Hepatocyte (in vitro differentiated cells): ENCODE data around the gene TLNRD1. TPM values are rescaled to one million over a fixed set of nuclear protein-coding genes. Genes with fewer than 3 reads are reported as not detected.
A peak's percentile ranks its signal among the peaks of the same experiment; 100 is the strongest.

Experiments used
- DNase-seq: peaks from one replicate; pipeline ENCODE4 v3.0.0-alpha.2; 2016; ENCODE audit warnings: low spot score
- H2AFZ ChIP-seq: fragments of 200-600 bp; sonication (generic); 2 replicates; pipeline ENCODE4 v1.6.0; 2016; ENCODE audit warnings: antibody characterized with exemption, mild to moderate bottlenecking
- H3K27ac ChIP-seq: fragments of 200-600 bp; sonication (generic); 2 replicates; pipeline ENCODE4 v1.5.1; 2016; ENCODE audit warnings: mild to moderate bottlenecking
- H3K27me3 ChIP-seq: fragments of 200-600 bp; sonication (generic); 2 replicates; pipeline ENCODE4 v1.6.1; 2016
- H3K36me3 ChIP-seq: fragments of 200-600 bp; sonication (generic); replicated peaks from 2 replicates; pipeline ENCODE4 v1.5.1; 2016; ENCODE audit warnings: low read depth; ENCODE audit not compliant: insufficient read depth
- H3K4me1 ChIP-seq: fragments of 200-600 bp; sonication (generic); 2 replicates; pipeline ENCODE4 v1.5.1; 2016; ENCODE audit warnings: mild to moderate bottlenecking, moderate library complexity; ENCODE audit not compliant: insufficient read depth
- H3K4me2 ChIP-seq: fragments of 200-600 bp; sonication (generic); 2 replicates; pipeline ENCODE4 v1.6.0; 2016
- H3K4me3 ChIP-seq: fragments of 200-600 bp; sonication (generic); 2 replicates; pipeline ENCODE4 v1.5.1; 2016; ENCODE audit warnings: mild to moderate bottlenecking
- H3K79me2 ChIP-seq: fragments of 200-600 bp; sonication (generic); 2 replicates; pipeline ENCODE4 v1.6.0; 2017; ENCODE audit warnings: mild to moderate bottlenecking
- H3K9me2 ChIP-seq: fragments of 200-600 bp; sonication (generic); replicated peaks from 2 replicates; pipeline ENCODE4 v1.6.0; 2017; ENCODE audit warnings: mild to moderate bottlenecking; ENCODE audit not compliant: insufficient read depth
- H3K9me3 ChIP-seq: fragments of 200-600 bp; sonication (generic); 2 replicates; pipeline ENCODE4 v1.5.1; 2016; ENCODE audit warnings: low read depth, mild to moderate bottlenecking
- H4K20me1 ChIP-seq: fragments of 200-600 bp; sonication (generic); 2 replicates; pipeline ENCODE4 v1.6.0; 2016; ENCODE audit warnings: mild to moderate bottlenecking; ENCODE audit not compliant: insufficient read depth, poor library complexity, severe bottlenecking
- EZH2 ChIP-seq: fragments of 200-600 bp; sonication (generic); IDR thresholded peaks from 2 replicates; pipeline ENCODE4 v1.6.1; 2016; ENCODE audit warnings: antibody characterized with exemption, mild to moderate bottlenecking, borderline replicate concordance
- EZH2phosphoT487 ChIP-seq: fragments of 200-600 bp; sonication (generic); IDR thresholded peaks from one replicate; pipeline ENCODE4 v1.6.1; 2018; ENCODE audit warnings: antibody characterized with exemption, mild to moderate bottlenecking, low read depth, moderate library complexity; ENCODE audit not compliant: unreplicated experiment, severe bottlenecking
- WGBS: methylation state at CpG from one replicate; pipeline ENCODE4 v1.1.6; 2016; ENCODE audit warnings: low lambda C conversion rate; ENCODE audit errors: missing lambda C conversion rate; 5-methylcytosine and 5-hydroxymethylcytosine counted together
- polyA plus RNA-seq: library from polyadenylated mRNA; unstranded; fragments of >200 nt; fragmentation: Nextera tagmentation; extraction: Ambion mirVana; gene quantifications from 2 replicates; pipeline ENCODE4 v1.2.1, GENCODE V29; 2016
- total RNA-seq: library from RNA; depleted of rRNA; stranded (reverse); fragments of >200 nt; gene quantifications from 2 replicates; pipeline ENCODE4 v1.2.3, GENCODE V29; 2014
- TF ChIP-seq, protein P1 (sequence below): fragments of 200-600 bp; sonication (generic); IDR thresholded peaks from 2 replicates; pipeline ENCODE4 v1.5.1; 2016; ENCODE audit warnings: antibody characterized with exemption, mild to moderate bottlenecking; ENCODE audit not compliant: poor library complexity

The TLNRD1 gene
- total and polyA plus RNA-seq, 2 experiments from 2014 or later = 10.3 to 15.6 TPM

- H3K4me1 ChIP-seq = peaks cover 10% of the 10 kb centered on the region
- DNase-seq = no peak
- no peak overlapping the region for H3K4me3 ChIP-seq
- no peak overlapping the region for H3K27ac ChIP-seq
- H3K4me2 ChIP-seq = no peak overlapping the region
- no peaks in the 10 kb centered on the region for H3K27me3 ChIP-seq
- WGBS = 87% methylated on average over 5 of the region's 5 CpGs
- peaks cover 9% of the 10 kb centered on the region for H4K20me1 ChIP-seq
- no peak for TF ChIP-seq EZH2
- TF ChIP-seq, protein P1, sequence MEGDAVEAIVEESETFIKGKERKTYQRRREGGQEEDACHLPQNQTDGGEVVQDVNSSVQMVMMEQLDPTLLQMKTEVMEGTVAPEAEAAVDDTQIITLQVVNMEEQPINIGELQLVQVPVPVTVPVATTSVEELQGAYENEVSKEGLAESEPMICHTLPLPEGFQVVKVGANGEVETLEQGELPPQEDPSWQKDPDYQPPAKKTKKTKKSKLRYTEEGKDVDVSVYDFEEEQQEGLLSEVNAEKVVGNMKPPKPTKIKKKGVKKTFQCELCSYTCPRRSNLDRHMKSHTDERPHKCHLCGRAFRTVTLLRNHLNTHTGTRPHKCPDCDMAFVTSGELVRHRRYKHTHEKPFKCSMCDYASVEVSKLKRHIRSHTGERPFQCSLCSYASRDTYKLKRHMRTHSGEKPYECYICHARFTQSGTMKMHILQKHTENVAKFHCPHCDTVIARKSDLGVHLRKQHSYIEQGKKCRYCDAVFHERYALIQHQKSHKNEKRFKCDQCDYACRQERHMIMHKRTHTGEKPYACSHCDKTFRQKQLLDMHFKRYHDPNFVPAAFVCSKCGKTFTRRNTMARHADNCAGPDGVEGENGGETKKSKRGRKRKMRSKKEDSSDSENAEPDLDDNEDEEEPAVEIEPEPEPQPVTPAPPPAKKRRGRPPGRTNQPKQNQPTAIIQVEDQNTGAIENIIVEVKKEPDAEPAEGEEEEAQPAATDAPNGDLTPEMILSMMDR = no peak
- TF ChIP-seq EZH2phosphoT487 = no peak
- H3K9me2 ChIP-seq = no peaks in the 10 kb centered on the region
- no peak overlapping the region for H2AFZ ChIP-seq
- H3K36me3 ChIP-seq = no peaks in the 10 kb centered on the region
- no peaks in the 10 kb centered on the region for H3K9me3 ChIP-seq
- H3K79me2 ChIP-seq = peaks cover 31% of the 10 kb centered on the region
These were observed 9.3 kb upstream of the TLNRD1 start for GRCh38 chr15:80991421-80991820.

GRCh38 chr15:80992006-80992405 is 8.7 kb upstream of the TLNRD1 start:
- Histone ChIP-seq H2AFZ (no peak overlapping the region), H3K9me3 (no peaks in the 10 kb centered on the region), H4K20me1 (peaks cover 7% of the 10 kb centered on the region), H3K79me2 (peaks cover 25% of the 10 kb centered on the region), H3K4me3 (no peak overlapping the region), H3K36me3 (no peaks in the 10 kb centered on the region), H3K27me3 (no peaks in the 10 kb centered on the region), H3K4me2 (no peak overlapping the region), H3K4me1 (peaks cover 10% of the 10 kb centered on the region), H3K27ac (no peak overlapping the region), H3K9me2 (no peaks in the 10 kb centered on the region)
- DNase-seq = no peak
- TF ChIP-seq EZH2phosphoT487 = no peak
- TF ChIP-seq, protein P1 = no peak
- no peak for TF ChIP-seq EZH2
- WGBS = 95% methylated on average over 4 of the region's 4 CpGs

- DNase-seq = no peak
- TF ChIP-seq EZH2phosphoT487 (no peak), EZH2 (no peak)
- TF ChIP-seq, protein P1 = no peak
These were observed 8.3 kb upstream of the TLNRD1 start for GRCh38 chr15:80992441-80992840.

DNA sequence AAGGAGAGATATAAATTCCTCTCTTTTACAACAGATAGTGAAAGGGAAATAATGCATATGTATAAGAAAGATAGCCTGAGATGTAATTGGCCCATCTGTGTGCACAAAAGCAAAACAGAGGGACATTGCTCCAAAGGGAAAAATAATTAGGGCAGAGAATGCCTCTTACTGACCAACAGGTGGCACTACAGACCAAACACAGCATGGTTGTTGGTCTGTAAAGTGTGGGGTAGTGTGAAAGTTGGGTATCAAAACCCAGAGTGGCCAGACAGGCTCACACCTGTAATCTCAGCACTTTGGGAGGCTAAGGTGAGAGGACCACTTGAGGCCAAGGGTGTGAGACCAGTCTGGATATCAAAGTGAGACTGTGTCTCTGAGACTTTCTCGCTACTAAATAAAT is 4.5 kb upstream of the TLNRD1 start:
- H3K27me3 ChIP-seq = no peaks in the 10 kb centered on the region
- 90% methylated on average over 1 of the region's 1 CpG for WGBS
- no peaks in the 10 kb centered on the region for H4K20me1 ChIP-seq
- H2AFZ ChIP-seq = no peak overlapping the region
- no peaks in the 10 kb centered on the region for H3K9me2 ChIP-seq
- H3K36me3 ChIP-seq = no peaks in the 10 kb centered on the region
- no peaks in the 10 kb centered on the region for H3K9me3 ChIP-seq
- H3K27ac ChIP-seq = no peak overlapping the region
- no peak overlapping the region for H3K4me2 ChIP-seq
- TF ChIP-seq, protein P1 = peak; percentile 39
- no peak for TF ChIP-seq EZH2phosphoT487
- no peaks in the 10 kb centered on the region for H3K79me2 ChIP-seq
- DNase-seq = no peak
- no peaks in the 10 kb centered on the region for H3K4me1 ChIP-seq
- no peak overlapping the region for H3K4me3 ChIP-seq

More at GRCh38 chr15:80992441-80992840, 8.3 kb upstream of the TLNRD1 start:
- Histone ChIP-seq H3K4me3 (no peak overlapping the region), H3K36me3 (no peaks in the 10 kb centered on the region), H3K9me2 (no peaks in the 10 kb centered on the region), H3K4me2 (no peak overlapping the region), H3K27ac (no peak overlapping the region), H3K79me2 (peaks cover 20% of the 10 kb centered on the region), H3K4me1 (peaks cover 10% of the 10 kb centered on the region), H2AFZ (no peak overlapping the region), H4K20me1 (peaks cover 5% of the 10 kb centered on the region), H3K9me3 (no peaks in the 10 kb centered on the region), H3K27me3 (no peaks in the 10 kb centered on the region)
- 100% methylated on average over 1 of the region's 1 CpG for WGBS
